ENCODE results near the gene UBE2G2.
A peak's percentile ranks its signal among the peaks of the same experiment; 100 is the strongest.

The UBE2G2 gene

DNA sequence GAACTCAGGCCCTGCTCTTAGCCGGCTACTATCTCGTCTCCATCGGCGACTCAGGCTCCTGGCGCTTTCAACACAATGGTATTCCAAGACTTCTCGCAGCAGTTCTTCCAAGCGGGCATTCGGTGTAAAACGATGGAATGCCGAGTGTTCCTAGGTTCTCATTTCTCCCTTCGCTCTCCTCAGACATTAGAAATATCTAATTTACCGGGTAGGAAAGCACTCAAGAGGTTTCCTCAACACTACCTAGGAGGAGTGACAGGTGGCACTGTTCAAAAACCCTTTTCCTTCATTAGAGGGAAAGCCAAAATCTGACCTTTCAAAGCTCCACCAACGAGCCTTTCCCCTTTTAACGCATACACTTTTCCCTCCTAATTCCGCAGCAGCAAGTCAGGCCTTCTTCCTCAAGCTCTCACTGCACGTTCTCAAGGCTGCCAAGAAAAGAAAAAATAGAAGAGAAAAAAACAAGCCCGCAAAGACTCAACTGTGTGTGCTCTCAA, 601 bp downstream of the UBE2G2 start:
- TF ChIP-seq, protein P1, sequence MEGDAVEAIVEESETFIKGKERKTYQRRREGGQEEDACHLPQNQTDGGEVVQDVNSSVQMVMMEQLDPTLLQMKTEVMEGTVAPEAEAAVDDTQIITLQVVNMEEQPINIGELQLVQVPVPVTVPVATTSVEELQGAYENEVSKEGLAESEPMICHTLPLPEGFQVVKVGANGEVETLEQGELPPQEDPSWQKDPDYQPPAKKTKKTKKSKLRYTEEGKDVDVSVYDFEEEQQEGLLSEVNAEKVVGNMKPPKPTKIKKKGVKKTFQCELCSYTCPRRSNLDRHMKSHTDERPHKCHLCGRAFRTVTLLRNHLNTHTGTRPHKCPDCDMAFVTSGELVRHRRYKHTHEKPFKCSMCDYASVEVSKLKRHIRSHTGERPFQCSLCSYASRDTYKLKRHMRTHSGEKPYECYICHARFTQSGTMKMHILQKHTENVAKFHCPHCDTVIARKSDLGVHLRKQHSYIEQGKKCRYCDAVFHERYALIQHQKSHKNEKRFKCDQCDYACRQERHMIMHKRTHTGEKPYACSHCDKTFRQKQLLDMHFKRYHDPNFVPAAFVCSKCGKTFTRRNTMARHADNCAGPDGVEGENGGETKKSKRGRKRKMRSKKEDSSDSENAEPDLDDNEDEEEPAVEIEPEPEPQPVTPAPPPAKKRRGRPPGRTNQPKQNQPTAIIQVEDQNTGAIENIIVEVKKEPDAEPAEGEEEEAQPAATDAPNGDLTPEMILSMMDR (conservative IDR thresholded peaks at IDR 0.05) = peak; percentile 48
- TF ChIP-seq ZFX (IDR thresholded peaks at IDR 0.05) = no peak
- peak overlapping the region; percentile 95 for H3K27ac ChIP-seq

DNA sequence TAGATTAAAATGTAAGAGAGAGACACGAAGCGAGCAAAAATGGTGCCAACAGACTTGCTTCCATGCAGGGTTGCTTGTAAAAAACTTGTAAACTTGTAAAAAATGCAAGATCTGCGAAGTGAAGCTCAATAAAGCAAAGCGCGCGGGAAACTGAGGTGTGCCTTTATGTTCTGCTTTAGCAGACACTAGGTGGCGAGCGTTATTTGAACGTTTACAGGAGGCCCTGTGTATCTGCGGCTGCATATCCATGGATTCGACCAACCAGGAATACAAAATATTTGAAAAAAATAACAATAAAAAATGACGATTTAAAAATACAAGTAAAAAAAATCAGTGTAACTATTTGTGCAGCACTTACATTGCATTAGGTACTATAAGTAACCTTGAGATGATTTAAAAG, 1.5 kb downstream of the UBE2G2 start:
- peak overlapping the region; percentile 95; the same call in 1 of the 2 replicates for H3K27ac ChIP-seq
- no peak for TF ChIP-seq ZFX (IDR thresholded peaks at IDR 0.05)
- TF ChIP-seq, protein P1 (conservative IDR thresholded peaks at IDR 0.05) = peak; percentile 63

DNA sequence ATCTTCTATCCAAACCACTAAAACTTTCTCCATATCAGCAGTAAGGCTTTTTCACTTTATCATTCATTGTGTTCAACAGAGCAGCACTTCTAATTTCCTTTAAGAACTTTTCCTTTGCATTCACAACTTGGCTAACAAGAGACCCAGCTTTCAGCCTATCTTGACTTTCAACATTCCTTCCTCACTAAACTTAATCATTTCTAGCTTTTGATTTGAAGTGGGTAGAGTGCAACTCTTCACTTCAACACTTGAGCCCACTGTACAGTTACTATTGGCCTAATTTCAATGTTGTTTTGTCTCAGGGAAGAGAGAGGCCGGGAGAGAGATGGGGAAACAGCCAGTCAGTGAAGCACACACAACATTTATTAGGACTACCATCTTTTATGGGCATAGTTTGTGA, 2.0 kb downstream of the UBE2G2 start:
- TF ChIP-seq, protein P1 (conservative IDR thresholded peaks at IDR 0.05) = no peak
- TF ChIP-seq ZFX (IDR thresholded peaks at IDR 0.05) = no peak
- no peak overlapping the region for H3K27ac ChIP-seq

DNA sequence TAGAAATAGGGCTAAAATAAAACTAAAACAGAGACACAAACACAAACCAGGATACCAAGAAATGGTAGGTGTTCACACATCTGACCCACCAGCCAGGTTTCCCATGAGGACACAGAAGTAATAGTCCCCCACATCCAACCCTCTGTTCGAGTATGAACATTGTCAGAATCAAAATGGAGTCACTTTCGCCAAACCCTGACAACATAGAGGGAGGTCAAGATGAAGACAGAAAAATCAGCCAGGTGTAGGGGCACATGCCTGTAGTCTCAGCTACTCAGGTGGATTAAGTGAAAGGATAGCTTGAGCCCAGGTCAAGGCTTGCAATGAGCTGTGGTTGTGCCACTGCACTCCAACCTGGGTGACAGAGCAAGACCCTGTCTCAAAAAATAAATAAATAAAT, 3.8 kb downstream of the UBE2G2 start:
- no peak overlapping the region for H3K27ac ChIP-seq
- TF ChIP-seq ZFX (IDR thresholded peaks at IDR 0.05) = no peak
- TF ChIP-seq, protein P1 (conservative IDR thresholded peaks at IDR 0.05) = no peak

DNA sequence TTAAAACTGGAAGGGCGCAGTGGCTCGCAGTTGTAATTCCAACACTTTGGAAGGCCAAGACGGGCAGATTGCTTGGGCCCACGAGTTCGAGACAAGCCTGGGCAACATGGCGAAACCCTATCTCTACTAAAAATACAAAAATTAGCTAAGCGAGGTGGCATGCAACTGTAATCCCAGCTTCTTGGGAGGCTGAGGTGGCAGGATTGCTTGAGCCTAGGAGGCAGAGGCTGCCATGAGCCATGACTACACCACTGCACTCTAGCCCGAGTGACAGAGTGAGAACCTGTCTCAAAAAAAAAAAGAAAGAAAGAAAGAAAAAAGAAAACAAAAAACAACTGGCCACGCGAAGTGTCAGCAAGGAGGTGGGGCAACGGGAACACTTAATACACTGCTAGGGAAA, 6.3 kb downstream of the UBE2G2 start:
- TF ChIP-seq, protein P1 (conservative IDR thresholded peaks at IDR 0.05) = no peak

DNA sequence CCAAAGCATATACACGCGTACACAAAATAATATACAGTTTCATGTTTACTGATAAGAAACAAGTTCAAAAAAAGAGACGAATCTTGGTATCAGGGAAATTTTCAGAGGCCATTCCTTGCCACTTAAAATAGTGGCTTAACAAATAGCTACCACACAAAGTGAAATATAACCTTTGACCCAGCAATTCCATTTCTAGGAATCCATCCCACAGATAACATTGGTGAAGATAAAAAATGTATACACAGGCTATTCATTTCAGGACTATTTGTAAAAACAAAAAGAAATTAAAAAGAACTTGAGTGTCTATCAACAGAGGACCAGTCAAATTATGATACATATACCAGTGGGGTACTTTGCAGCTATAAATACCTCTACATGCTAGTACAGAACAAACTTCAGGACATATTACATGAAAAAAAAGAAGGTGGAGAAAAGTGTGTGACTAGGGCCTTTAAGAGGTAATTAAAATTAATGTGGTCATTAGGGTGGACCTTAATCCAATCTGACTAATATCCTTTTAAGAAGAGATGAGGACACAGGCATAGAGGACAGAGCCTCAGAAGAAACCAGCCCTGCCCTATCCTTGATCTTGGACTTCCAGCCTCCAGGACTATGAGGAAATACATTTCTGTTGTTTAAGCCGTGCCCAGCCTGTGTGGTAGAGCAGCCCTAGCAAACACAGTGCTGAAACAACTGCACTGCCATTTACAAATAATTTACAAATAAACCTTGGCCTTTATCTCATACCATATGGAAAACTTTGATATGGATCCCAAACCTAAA, 7.8 kb downstream of the UBE2G2 start:
- no peak overlapping the region for H3K27ac ChIP-seq
- TF ChIP-seq ZFX (IDR thresholded peaks at IDR 0.05) = no peak
- TF ChIP-seq, protein P1 (conservative IDR thresholded peaks at IDR 0.05) = peak; percentile 61

More for the DNA sequence above, 6.3 kb downstream of the UBE2G2 start:
- H3K27ac ChIP-seq = no peak overlapping the region

DNA sequence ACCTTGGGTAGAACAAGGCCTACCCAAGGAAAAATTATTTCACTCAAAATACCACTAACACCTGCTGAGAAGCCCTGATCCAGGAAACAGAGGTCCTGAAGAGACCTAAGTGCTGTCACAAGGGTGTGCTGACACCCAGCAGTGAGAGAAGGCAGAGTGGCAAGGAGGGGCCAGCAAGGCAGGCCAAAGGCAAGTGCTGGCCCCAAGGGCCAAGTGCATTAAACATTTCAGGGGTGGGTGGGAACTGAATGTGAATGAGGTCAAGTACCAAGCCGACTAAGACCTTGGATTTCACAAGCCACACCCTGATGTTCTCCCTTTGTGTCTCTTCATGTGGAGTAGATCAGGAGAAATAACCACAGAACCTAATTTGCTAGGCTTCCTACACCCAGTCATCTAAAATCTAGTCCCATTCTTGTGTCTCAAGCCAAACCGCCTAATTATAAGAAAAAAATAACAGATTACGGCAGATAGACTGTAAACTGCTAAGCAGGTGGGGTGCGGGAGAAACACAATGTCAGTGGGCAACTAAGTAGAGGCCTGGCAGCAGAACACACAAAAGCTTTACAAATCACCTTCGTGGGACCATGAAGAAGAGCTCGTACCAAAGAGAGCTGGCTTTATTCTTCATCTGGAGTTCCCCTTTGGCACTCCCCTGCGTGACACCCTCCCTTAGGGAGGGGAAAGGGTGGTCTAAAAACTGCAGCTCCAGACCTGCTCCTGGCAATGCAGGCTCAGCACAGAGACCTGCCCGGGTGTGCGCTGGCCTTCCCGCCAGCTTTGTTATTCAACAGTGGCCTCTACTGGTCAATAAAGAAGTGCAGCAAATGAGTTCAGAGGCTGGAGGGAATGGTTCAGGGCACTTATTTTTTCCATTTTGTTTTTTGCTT, 8.7 kb downstream of the UBE2G2 start:
- H3K27ac ChIP-seq = no peak overlapping the region
- TF ChIP-seq ZFX (IDR thresholded peaks at IDR 0.05) = no peak
- TF ChIP-seq, protein P1 (conservative IDR thresholded peaks at IDR 0.05) = peak; percentile 89
